GM06990 (cell line): ENCODE data around the gene ATP2A3.

Experiments used
- DNase-seq: peaks from one replicate; pipeline ENCODE4 v3.0.0-alpha.2; 2011; ENCODE audit not compliant: insufficient read length; ENCODE audit errors: extremely low read depth
- H3K27me3 ChIP-seq: replicated peaks from 2 replicates; pipeline ENCODE4 v1.6.0; 2011; ENCODE audit warnings: low read length; ENCODE audit not compliant: control insufficient read depth, insufficient read depth
- H3K36me3 ChIP-seq: 2 replicates; pipeline ENCODE4 v1.5.1; 2011; ENCODE audit warnings: low read length; ENCODE audit not compliant: control insufficient read depth, insufficient read depth
- H3K4me3 ChIP-seq: replicated peaks from 2 replicates; pipeline ENCODE4 v1.5.1; 2011; ENCODE audit warnings: low read depth, mild to moderate bottlenecking, control low read depth, low read length
- CTCF ChIP-seq: IDR thresholded peaks from 2 replicates; pipeline ENCODE4 v1.5.1; 2011; ENCODE audit warnings: low read length, control low read depth, mild to moderate bottlenecking, inconsistent platforms; ENCODE audit not compliant: insufficient read depth, poor library complexity, severe bottlenecking

Gene ATP2A3

DNA sequence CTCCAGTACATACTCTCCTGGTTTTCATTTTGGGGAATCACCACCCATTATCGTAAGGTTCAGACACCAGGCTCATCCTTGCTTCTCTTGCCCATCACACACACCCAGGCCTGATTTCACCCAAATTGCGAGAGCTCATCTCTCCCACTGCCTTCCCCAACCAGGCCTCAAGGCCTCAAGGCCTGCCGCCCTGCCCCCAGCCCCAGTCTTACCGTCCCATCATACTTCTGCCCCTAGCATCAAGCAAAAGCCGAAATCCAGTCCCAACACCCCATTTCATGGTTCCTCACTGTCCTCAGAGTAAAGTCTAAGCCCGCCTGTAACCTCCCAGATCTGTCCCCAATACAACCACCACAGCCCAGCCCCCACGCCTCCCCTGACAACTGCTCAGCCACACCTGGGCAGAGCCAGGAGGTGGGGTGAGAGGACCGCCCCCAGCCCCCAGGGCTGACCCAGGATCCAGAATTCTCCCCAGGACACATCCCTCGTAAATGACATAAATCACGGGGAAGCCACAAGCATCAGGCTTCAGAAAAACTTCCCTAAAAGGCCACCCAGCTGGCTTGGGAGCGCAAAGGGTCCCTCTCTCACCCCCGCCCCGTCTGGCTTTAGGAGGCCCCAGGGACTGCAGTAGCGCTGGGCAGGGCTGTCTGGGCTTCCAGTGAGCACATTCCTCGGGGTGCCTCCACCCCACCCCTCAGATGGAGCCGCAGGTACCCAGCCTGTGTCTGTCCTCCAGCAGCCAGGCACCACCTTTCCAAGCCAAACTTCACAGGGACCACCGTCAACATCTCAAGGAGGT lies 38.4 kb downstream of the ATP2A3 start:
- TF ChIP-seq CTCF, result no peak
- no peak for DNase-seq
- Histone ChIP-seq H3K36me3 (peaks cover 22% of the 10 kb centered on the region), H3K4me3 (no peak overlapping the region), H3K27me3 (no peaks in the 10 kb centered on the region)

DNA sequence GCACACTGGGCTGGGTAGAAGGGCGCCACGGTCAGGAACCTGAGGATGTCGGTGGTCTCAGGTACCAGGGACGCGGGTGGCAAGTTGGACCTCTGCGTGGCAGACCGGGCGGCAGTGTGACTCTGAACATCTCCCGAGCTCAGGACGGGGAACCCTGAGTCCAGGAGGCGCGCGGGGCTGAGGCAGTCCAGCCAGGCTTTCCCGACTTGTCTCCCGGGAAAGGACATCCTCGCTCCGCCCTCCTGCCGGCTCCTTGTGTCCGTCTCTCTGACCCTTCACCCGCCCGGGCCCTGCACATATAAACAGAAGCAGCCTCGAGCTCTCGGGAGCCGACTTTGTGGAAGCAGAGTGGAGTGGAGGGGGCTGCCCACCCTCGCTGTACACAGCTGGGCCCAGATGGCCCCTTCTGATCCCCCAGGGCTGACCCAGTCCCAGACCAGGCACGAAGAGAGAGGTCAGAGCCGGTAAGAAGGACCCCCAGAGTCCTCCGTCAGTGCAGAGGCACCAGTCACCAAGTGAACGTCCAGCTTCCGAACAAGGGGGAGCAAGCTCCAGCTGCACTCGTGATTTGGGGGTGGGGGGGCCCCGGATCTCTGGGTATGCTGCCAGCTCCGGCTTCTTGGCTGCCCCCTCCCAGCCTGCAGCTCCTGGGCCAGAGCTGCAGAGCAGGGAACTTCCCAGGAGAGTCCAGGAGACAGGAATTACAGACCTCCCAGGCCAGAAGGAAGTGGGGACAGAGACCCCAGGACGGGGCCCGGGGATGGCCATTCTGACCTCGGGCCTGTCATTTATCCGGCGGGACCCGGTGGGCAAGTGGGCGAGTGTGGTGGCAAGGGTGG lies 39.5 kb downstream of the ATP2A3 start:
- Histone ChIP-seq H3K36me3 (peaks cover 19% of the 10 kb centered on the region), H3K27me3 (no peaks in the 10 kb centered on the region), H3K4me3 (no peak overlapping the region)
- no peak for DNase-seq
- TF ChIP-seq CTCF, result no peak

- no peak for DNase-seq
- Histone ChIP-seq H3K36me3 (peaks cover 12% of the 10 kb centered on the region), H3K27me3 (no peaks in the 10 kb centered on the region), H3K4me3 (no peak overlapping the region)
- TF ChIP-seq CTCF, result no peak
Observed at GRCh38 chr17:3923466-3924190, 40.6 kb downstream of the ATP2A3 start.

DNA sequence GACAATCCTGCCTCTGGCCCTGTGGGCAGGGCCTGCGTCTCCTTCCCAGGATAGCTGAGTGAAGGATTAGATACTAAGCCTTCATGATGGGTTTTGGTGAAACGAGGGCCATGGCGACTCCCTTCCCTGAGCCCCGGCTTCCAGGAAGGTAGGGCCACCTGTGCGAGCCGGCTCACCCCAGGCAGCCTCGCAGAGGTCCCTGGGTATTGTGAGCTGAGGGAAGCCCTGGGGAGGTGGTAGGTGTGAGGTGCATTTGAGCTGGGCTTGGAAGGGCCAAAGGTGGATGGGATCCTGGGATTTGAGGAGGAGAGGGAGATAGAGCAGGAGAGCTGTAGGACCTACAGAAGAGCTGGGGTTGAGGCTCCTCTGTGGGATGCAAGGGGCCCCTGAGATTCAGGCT lies 41.5 kb downstream of the ATP2A3 start:
- TF ChIP-seq CTCF, result no peak
- DNase-seq, result no peak
- H3K36me3 ChIP-seq, result peaks cover 4% of the 10 kb centered on the region
- H3K4me3 ChIP-seq, result no peak overlapping the region
- no peaks in the 10 kb centered on the region for H3K27me3 ChIP-seq

GRCh38 chr17:3921502-3922319 lies 42.5 kb downstream of the ATP2A3 start:
- H3K4me3 ChIP-seq, result no peak overlapping the region
- no peak for TF ChIP-seq CTCF
- no peaks in the 10 kb centered on the region for H3K27me3 ChIP-seq
- no peak for DNase-seq
- no peaks in the 10 kb centered on the region; the same call in none of the 2 replicates for H3K36me3 ChIP-seq
